Lung (tissue), 12 donors: ENCODE data around the gene PAXX. TPM values are rescaled to one million over a fixed set of nuclear protein-coding genes. Genes with fewer than 3 reads are reported as not detected.

Experiments used
- ATAC-seq: fragments of 200-7000 bp; cut with Tn5 transposase; one replicate; pipeline ENCODE4 v1.9.1; 2020; ENCODE audit warnings: moderate number of reproducible peaks; ENCODE audit not compliant: insufficient read depth, low FRiP score
- DNase-seq, 3 donors: peaks; one replicate each; pipeline ENCODE4 v3.0.0-alpha.2; 2013 to 2017
- H3K27ac ChIP-seq, 2 donors: one replicate each; pipeline ENCODE4 v1.5.1; 2013; ENCODE audit warnings: mild to moderate bottlenecking in 2 of 2, moderate library complexity in 2 of 2, control low read depth in 1 of 2, inconsistent platforms in 1 of 2, low read depth in 1 of 2, low read length in 1 of 2
- H3K27me3 ChIP-seq, 3 donors: one replicate each; pipeline ENCODE4 v1.5.1; 2013; ENCODE audit warnings: low read length in 2 of 3; ENCODE audit not compliant: control insufficient read depth in 3 of 3, insufficient read depth in 3 of 3
- H3K36me3 ChIP-seq, 4 donors: one replicate each; pipeline ENCODE4 v1.5.1; 2013; ENCODE audit warnings: low read length in 4 of 4, mild to moderate bottlenecking in 1 of 4, moderate library complexity in 1 of 4; ENCODE audit not compliant: control insufficient read depth in 4 of 4, insufficient read depth in 4 of 4
- H3K4me1 ChIP-seq, 5 donors: one replicate each; pipeline ENCODE4 v1.5.1; 2013; ENCODE audit warnings: low read length in 5 of 5, mild to moderate bottlenecking in 2 of 5, moderate library complexity in 1 of 5; ENCODE audit not compliant: control insufficient read depth in 5 of 5, insufficient read depth in 5 of 5
- H3K4me3 ChIP-seq: one replicate; pipeline ENCODE4 v1.5.1; 2013; ENCODE audit warnings: mild to moderate bottlenecking, control low read depth, moderate library complexity
- H3K9ac ChIP-seq, 2 donors: one replicate each; pipeline ENCODE4 v1.5.1; 2013; ENCODE audit warnings: low read length in 2 of 2, control low read depth in 1 of 2; ENCODE audit not compliant: insufficient read depth in 1 of 2
- H3K9me3 ChIP-seq, 4 donors: one replicate each; pipeline ENCODE4 v1.5.1; 2013; ENCODE audit warnings: low read length in 3 of 4, mild to moderate bottlenecking in 1 of 4, moderate library complexity in 1 of 4; ENCODE audit not compliant: control insufficient read depth in 4 of 4, insufficient read depth in 3 of 4
- CTCF ChIP-seq: IDR thresholded peaks from 2 replicates; pipeline ENCODE4 v1.5.1; 2012; ENCODE audit warnings: mild to moderate bottlenecking; ENCODE audit errors: control extremely low read depth, extremely low read depth
- WGBS, 2 donors: extraction: QIAGEN DNeasy Blood & Tissue Kit; methylation state at CpG; one replicate each; pipeline ENCODE4 v1.1.7; 2013; 5-methylcytosine and 5-hydroxymethylcytosine counted together
- polyA plus RNA-seq, 2 donors: library from polyadenylated mRNA; stranded (reverse); fragments of 200-250 nt; gene quantifications; one replicate each; pipeline ENCODE4 v1.2.1, GENCODE V29; 2013
- total RNA-seq, 2 donors: library from RNA; depleted of rRNA in 1 of 2; stranded (reverse); fragments of >200 nt in 1 of 2; gene quantifications; one replicate each; pipeline ENCODE4 v1.2.1, GENCODE V29; 2014 to 2021
- donor health status: control.
- donor health status: control.
- donor health status: Bipolar disorder and iron deficiency.
- donor health status: healthy.
- donor health status: DM: yes; HTN: yes; CAD: no.

Gene PAXX
- total and polyA plus RNA-seq, 4 donors, result 16.6 to 172 (median 59.4) TPM

GRCh38 chr9:136957901-136958300, 34.3 kb upstream of the PAXX start:
- H3K9me3 ChIP-seq, result no peaks in the 10 kb centered on the region
- H3K36me3 ChIP-seq, result no peaks in the 10 kb centered on the region
- DNase-seq, result no peak
- H3K4me1 ChIP-seq, result no peaks in the 10 kb centered on the region
- WGBS, 2 donors, result 90 to 94% methylated on average over 6 of the region's 6 CpGs
- no peaks in the 10 kb centered on the region for H3K27me3 ChIP-seq
- no peak for TF ChIP-seq CTCF
- ATAC-seq, result no peak
- H3K27ac ChIP-seq, result no peak overlapping the region
- no peak overlapping the region for H3K9ac ChIP-seq
- H3K4me3 ChIP-seq, result no peak overlapping the region

- Histone ChIP-seq H3K4me3 (no peak overlapping the region), H3K36me3 (no peaks in the 10 kb centered on the region), H3K9ac (no peak overlapping the region), H3K27ac (no peak overlapping the region), H3K4me1 (no peaks in the 10 kb centered on the region), H3K27me3 (no peaks in the 10 kb centered on the region), H3K9me3 (no peaks in the 10 kb centered on the region)
- no peak for ATAC-seq
- no peak for TF ChIP-seq CTCF
- no peak for DNase-seq
- WGBS, 2 donors, result 86 to 93% methylated on average over 7 of the region's 7 CpGs
These were observed 33.7 kb upstream of the PAXX start for GRCh38 chr9:136958473-136958872.

- peak overlapping the region in 1 of 2 donors; percentile 10 for H3K27ac ChIP-seq
- DNase-seq, result no peak
These were observed 33.0 kb upstream of the PAXX start for GRCh38 chr9:136958898-136959850.

More at GRCh38 chr9:136958898-136959850, 33.0 kb upstream of the PAXX start:
- Histone ChIP-seq H3K4me3 (no peak overlapping the region), H3K4me1 (peaks cover 0 to 3% (median 0%) of the 10 kb centered on the region in 5 donors), H3K27me3 (no peaks in the 10 kb centered on the region), H3K9ac (no peak overlapping the region), H3K36me3 (no peaks in the 10 kb centered on the region), H3K9me3 (no peaks in the 10 kb centered on the region)
- ATAC-seq, result no peak
- WGBS, 2 donors, result 88 to 91% methylated on average over 26 to 28 of the region's 28 CpGs
- no peak for TF ChIP-seq CTCF
